Measurements from ENCODE around the gene TCP11L1. TPM values are rescaled to one million over a fixed set of nuclear protein-coding genes. Genes with fewer than 3 reads are reported as not detected.

Gene TCP11L1
- total and polyA plus RNA-seq, 2 of the 8 experiments (the other 6 are each of a cell fraction or from before 2014, with no cell fraction given): 10.9 to 23.1 TPM

DNA sequence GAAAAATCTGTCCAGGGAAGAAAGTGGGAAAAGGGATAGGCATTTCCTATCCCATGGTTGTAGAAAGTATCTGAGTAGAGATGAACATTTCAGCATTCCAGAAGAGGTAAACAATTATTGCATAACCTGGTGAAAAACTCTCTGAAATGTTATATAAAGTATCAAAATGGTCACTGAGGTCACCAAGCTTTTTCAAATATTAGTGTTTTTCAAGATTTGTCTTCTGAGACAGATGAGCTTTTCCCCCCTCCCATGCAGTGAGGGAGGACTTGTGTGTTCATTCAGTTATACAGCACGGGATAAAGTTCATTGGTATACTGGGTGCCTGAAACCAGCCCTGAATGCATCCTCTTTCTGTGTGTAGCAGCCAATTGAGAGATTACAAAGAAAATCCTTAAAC is 25.6 kb upstream of the TCP11L1 start (continued):
- TF ChIP-seq, protein P1, sequence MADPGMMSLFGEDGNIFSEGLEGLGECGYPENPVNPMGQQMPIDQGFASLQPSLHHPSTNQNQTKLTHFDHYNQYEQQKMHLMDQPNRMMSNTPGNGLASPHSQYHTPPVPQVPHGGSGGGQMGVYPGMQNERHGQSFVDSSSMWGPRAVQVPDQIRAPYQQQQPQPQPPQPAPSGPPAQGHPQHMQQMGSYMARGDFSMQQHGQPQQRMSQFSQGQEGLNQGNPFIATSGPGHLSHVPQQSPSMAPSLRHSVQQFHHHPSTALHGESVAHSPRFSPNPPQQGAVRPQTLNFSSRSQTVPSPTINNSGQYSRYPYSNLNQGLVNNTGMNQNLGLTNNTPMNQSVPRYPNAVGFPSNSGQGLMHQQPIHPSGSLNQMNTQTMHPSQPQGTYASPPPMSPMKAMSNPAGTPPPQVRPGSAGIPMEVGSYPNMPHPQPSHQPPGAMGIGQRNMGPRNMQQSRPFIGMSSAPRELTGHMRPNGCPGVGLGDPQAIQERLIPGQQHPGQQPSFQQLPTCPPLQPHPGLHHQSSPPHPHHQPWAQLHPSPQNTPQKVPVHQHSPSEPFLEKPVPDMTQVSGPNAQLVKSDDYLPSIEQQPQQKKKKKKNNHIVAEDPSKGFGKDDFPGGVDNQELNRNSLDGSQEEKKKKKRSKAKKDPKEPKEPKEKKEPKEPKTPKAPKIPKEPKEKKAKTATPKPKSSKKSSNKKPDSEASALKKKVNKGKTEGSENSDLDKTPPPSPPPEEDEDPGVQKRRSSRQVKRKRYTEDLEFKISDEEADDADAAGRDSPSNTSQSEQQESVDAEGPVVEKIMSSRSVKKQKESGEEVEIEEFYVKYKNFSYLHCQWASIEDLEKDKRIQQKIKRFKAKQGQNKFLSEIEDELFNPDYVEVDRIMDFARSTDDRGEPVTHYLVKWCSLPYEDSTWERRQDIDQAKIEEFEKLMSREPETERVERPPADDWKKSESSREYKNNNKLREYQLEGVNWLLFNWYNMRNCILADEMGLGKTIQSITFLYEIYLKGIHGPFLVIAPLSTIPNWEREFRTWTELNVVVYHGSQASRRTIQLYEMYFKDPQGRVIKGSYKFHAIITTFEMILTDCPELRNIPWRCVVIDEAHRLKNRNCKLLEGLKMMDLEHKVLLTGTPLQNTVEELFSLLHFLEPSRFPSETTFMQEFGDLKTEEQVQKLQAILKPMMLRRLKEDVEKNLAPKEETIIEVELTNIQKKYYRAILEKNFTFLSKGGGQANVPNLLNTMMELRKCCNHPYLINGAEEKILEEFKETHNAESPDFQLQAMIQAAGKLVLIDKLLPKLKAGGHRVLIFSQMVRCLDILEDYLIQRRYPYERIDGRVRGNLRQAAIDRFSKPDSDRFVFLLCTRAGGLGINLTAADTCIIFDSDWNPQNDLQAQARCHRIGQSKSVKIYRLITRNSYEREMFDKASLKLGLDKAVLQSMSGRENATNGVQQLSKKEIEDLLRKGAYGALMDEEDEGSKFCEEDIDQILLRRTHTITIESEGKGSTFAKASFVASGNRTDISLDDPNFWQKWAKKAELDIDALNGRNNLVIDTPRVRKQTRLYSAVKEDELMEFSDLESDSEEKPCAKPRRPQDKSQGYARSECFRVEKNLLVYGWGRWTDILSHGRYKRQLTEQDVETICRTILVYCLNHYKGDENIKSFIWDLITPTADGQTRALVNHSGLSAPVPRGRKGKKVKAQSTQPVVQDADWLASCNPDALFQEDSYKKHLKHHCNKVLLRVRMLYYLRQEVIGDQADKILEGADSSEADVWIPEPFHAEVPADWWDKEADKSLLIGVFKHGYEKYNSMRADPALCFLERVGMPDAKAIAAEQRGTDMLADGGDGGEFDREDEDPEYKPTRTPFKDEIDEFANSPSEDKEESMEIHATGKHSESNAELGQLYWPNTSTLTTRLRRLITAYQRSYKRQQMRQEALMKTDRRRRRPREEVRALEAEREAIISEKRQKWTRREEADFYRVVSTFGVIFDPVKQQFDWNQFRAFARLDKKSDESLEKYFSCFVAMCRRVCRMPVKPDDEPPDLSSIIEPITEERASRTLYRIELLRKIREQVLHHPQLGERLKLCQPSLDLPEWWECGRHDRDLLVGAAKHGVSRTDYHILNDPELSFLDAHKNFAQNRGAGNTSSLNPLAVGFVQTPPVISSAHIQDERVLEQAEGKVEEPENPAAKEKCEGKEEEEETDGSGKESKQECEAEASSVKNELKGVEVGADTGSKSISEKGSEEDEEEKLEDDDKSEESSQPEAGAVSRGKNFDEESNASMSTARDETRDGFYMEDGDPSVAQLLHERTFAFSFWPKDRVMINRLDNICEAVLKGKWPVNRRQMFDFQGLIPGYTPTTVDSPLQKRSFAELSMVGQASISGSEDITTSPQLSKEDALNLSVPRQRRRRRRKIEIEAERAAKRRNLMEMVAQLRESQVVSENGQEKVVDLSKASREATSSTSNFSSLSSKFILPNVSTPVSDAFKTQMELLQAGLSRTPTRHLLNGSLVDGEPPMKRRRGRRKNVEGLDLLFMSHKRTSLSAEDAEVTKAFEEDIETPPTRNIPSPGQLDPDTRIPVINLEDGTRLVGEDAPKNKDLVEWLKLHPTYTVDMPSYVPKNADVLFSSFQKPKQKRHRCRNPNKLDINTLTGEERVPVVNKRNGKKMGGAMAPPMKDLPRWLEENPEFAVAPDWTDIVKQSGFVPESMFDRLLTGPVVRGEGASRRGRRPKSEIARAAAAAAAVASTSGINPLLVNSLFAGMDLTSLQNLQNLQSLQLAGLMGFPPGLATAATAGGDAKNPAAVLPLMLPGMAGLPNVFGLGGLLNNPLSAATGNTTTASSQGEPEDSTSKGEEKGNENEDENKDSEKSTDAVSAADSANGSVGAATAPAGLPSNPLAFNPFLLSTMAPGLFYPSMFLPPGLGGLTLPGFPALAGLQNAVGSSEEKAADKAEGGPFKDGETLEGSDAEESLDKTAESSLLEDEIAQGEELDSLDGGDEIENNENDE (IDR thresholded peaks at IDR 0.05; ENCODE audit: insufficient replicate concordance, low read length): no peak
- TF ChIP-seq SP2 (IDR thresholded peaks at IDR 0.05; ENCODE audit: low read length) (no peak), BCL11A (IDR thresholded peaks at IDR 0.05; ENCODE audit: low read depth in 2 of 2, low read length in 2 of 2) (no peak)
